Measurements from ENCODE around the gene GRIN2A. TPM values are rescaled to one million over a fixed set of nuclear protein-coding genes. Genes with fewer than 3 reads are reported as not detected.

Gene GRIN2A
- polyA plus RNA-seq, 2 donors: 0.02 to 0.04 TPM

GRCh38 chr16:10067835-10068234 is 114.4 kb downstream of the GRIN2A start:
- H3K36me3 ChIP-seq (ENCODE audit: control insufficient read depth in 2 of 2, insufficient read depth in 2 of 2, low read length in 1 of 2): no peaks in the 10 kb centered on the region
- H3K4me1 ChIP-seq (ENCODE audit: control insufficient read depth in 2 of 2, insufficient read depth in 2 of 2, low read length in 1 of 2): no peaks in the 10 kb centered on the region
- no peak overlapping the region for H3K27ac ChIP-seq (ENCODE audit: low read depth in 2 of 2, low read length in 1 of 2)
- H3K27me3 ChIP-seq (ENCODE audit: control insufficient read depth in 1 of 2, insufficient read depth in 2 of 2, low read length in 2 of 2): no peaks in the 10 kb centered on the region
- 55 to 78% methylated on average over 2 of the region's 2 CpGs for WGBS, 2 donors
- peaks cover 0 to 2% of the 10 kb centered on the region in 2 donors for H3K9me3 ChIP-seq (ENCODE audit: control insufficient read depth in 2 of 2, insufficient read depth in 1 of 2, low read depth in 1 of 2, low read length in 1 of 2)
- H3K4me3 ChIP-seq (ENCODE audit: low read depth in 1 of 2, low read length in 2 of 2): no peak overlapping the region

- WGBS, 2 donors: 66 to 71% methylated on average over 4 of the region's 4 CpGs
- H3K4me1 ChIP-seq (ENCODE audit: control insufficient read depth in 2 of 2, insufficient read depth in 2 of 2, low read length in 1 of 2): no peaks in the 10 kb centered on the region
These were observed 114.8 kb downstream of the GRIN2A start for GRCh38 chr16:10067406-10067805.

GRCh38 chr16:10065019-10065418 is 117.2 kb downstream of the GRIN2A start:
- WGBS, 2 donors: 58 to 60% methylated on average over 4 of the region's 4 CpGs
- H3K27me3 ChIP-seq (ENCODE audit: control insufficient read depth in 1 of 2, insufficient read depth in 2 of 2, low read length in 2 of 2): no peaks in the 10 kb centered on the region
- H3K9me3 ChIP-seq (ENCODE audit: control insufficient read depth in 2 of 2, insufficient read depth in 1 of 2, low read depth in 1 of 2, low read length in 1 of 2): peaks cover 0 to 2% of the 10 kb centered on the region in 2 donors
- no peak overlapping the region for H3K4me3 ChIP-seq (ENCODE audit: low read depth in 1 of 2, low read length in 2 of 2)
- no peaks in the 10 kb centered on the region for H3K36me3 ChIP-seq (ENCODE audit: control insufficient read depth in 2 of 2, insufficient read depth in 2 of 2, low read length in 1 of 2)
- no peak overlapping the region for H3K27ac ChIP-seq (ENCODE audit: low read depth in 2 of 2, low read length in 1 of 2)
- no peaks in the 10 kb centered on the region for H3K4me1 ChIP-seq (ENCODE audit: control insufficient read depth in 2 of 2, insufficient read depth in 2 of 2, low read length in 1 of 2)

More at GRCh38 chr16:10067406-10067805, 114.8 kb downstream of the GRIN2A start:
- H3K9me3 ChIP-seq (ENCODE audit: control insufficient read depth in 2 of 2, insufficient read depth in 1 of 2, low read depth in 1 of 2, low read length in 1 of 2): peaks cover 0 to 2% of the 10 kb centered on the region in 2 donors
- H3K36me3 ChIP-seq (ENCODE audit: control insufficient read depth in 2 of 2, insufficient read depth in 2 of 2, low read length in 1 of 2): no peaks in the 10 kb centered on the region
- H3K27me3 ChIP-seq (ENCODE audit: control insufficient read depth in 1 of 2, insufficient read depth in 2 of 2, low read length in 2 of 2): no peaks in the 10 kb centered on the region
- no peak overlapping the region for H3K27ac ChIP-seq (ENCODE audit: low read depth in 2 of 2, low read length in 1 of 2)
- H3K4me3 ChIP-seq (ENCODE audit: low read depth in 1 of 2, low read length in 2 of 2): no peak overlapping the region

GRCh38 chr16:10048850-10049249 is 133.4 kb downstream of the GRIN2A start:
- H3K36me3 ChIP-seq (ENCODE audit: control insufficient read depth in 2 of 2, insufficient read depth in 2 of 2, low read length in 1 of 2): no peaks in the 10 kb centered on the region
- no peaks in the 10 kb centered on the region for H3K9me3 ChIP-seq (ENCODE audit: control insufficient read depth in 2 of 2, insufficient read depth in 1 of 2, low read depth in 1 of 2, low read length in 1 of 2)
- no peak overlapping the region for H3K4me3 ChIP-seq (ENCODE audit: low read depth in 1 of 2, low read length in 2 of 2)
- H3K4me1 ChIP-seq (ENCODE audit: control insufficient read depth in 2 of 2, insufficient read depth in 2 of 2, low read length in 1 of 2): no peaks in the 10 kb centered on the region
- 42 to 64% methylated on average over 4 of the region's 4 CpGs for WGBS, 2 donors
- no peak overlapping the region for H3K27ac ChIP-seq (ENCODE audit: low read depth in 2 of 2, low read length in 1 of 2)
- peaks cover 0 to 3% of the 10 kb centered on the region in 2 donors for H3K27me3 ChIP-seq (ENCODE audit: control insufficient read depth in 1 of 2, insufficient read depth in 2 of 2, low read length in 2 of 2)

GRCh38 chr16:10045947-10046346 is 136.3 kb downstream of the GRIN2A start:
- Histone ChIP-seq H3K36me3 (ENCODE audit: control insufficient read depth in 2 of 2, insufficient read depth in 2 of 2, low read length in 1 of 2) (no peaks in the 10 kb centered on the region), H3K27ac (ENCODE audit: low read depth in 2 of 2, low read length in 1 of 2) (no peak overlapping the region), H3K27me3 (ENCODE audit: control insufficient read depth in 1 of 2, insufficient read depth in 2 of 2, low read length in 2 of 2) (no peaks in the 10 kb centered on the region), H3K4me3 (ENCODE audit: low read depth in 1 of 2, low read length in 2 of 2) (no peak overlapping the region), H3K9me3 (ENCODE audit: control insufficient read depth in 2 of 2, insufficient read depth in 1 of 2, low read depth in 1 of 2, low read length in 1 of 2) (no peaks in the 10 kb centered on the region), H3K4me1 (ENCODE audit: control insufficient read depth in 2 of 2, insufficient read depth in 2 of 2, low read length in 1 of 2) (no peaks in the 10 kb centered on the region)
- 86 to 90% methylated on average over 4 of the region's 4 CpGs for WGBS, 2 donors

- Histone ChIP-seq H3K36me3 (ENCODE audit: control insufficient read depth in 2 of 2, insufficient read depth in 2 of 2, low read length in 1 of 2) (no peaks in the 10 kb centered on the region), H3K4me3 (ENCODE audit: low read depth in 1 of 2, low read length in 2 of 2) (no peak overlapping the region), H3K4me1 (ENCODE audit: control insufficient read depth in 2 of 2, insufficient read depth in 2 of 2, low read length in 1 of 2) (peaks cover 0 to under 1% of the 10 kb centered on the region in 2 donors), H3K9me3 (ENCODE audit: control insufficient read depth in 2 of 2, insufficient read depth in 1 of 2, low read depth in 1 of 2, low read length in 1 of 2) (peaks cover 0 to 3% of the 10 kb centered on the region in 2 donors), H3K27ac (ENCODE audit: low read depth in 2 of 2, low read length in 1 of 2) (no peak overlapping the region), H3K27me3 (ENCODE audit: control insufficient read depth in 1 of 2, insufficient read depth in 2 of 2, low read length in 2 of 2) (no peaks in the 10 kb centered on the region)
- 17 to 24% methylated on average over 5 of the region's 5 CpGs for WGBS, 2 donors
These were observed 136.9 kb downstream of the GRIN2A start for GRCh38 chr16:10045291-10045775.

- WGBS, 2 donors: 59 to 61% methylated on average over 17 of the region's 17 CpGs
- Histone ChIP-seq H3K27ac (ENCODE audit: low read depth in 2 of 2, low read length in 1 of 2) (no peak overlapping the region), H3K9me3 (ENCODE audit: control insufficient read depth in 2 of 2, insufficient read depth in 1 of 2, low read depth in 1 of 2, low read length in 1 of 2) (peaks cover 0 to 6% of the 10 kb centered on the region in 2 donors), H3K4me3 (ENCODE audit: low read depth in 1 of 2, low read length in 2 of 2) (no peak overlapping the region), H3K36me3 (ENCODE audit: control insufficient read depth in 2 of 2, insufficient read depth in 2 of 2, low read length in 1 of 2) (no peaks in the 10 kb centered on the region), H3K4me1 (ENCODE audit: control insufficient read depth in 2 of 2, insufficient read depth in 2 of 2, low read length in 1 of 2) (peaks cover 0 to 3% of the 10 kb centered on the region in 2 donors), H3K27me3 (ENCODE audit: control insufficient read depth in 1 of 2, insufficient read depth in 2 of 2, low read length in 2 of 2) (no peaks in the 10 kb centered on the region)
These were observed 141.8 kb downstream of the GRIN2A start for GRCh38 chr16:10040136-10041080.

GRCh38 chr16:10039220-10040096 is 142.8 kb downstream of the GRIN2A start:
- H3K36me3 ChIP-seq (ENCODE audit: control insufficient read depth in 2 of 2, insufficient read depth in 2 of 2, low read length in 1 of 2): no peaks in the 10 kb centered on the region
- peaks cover 0 to 3% of the 10 kb centered on the region in 2 donors for H3K4me1 ChIP-seq (ENCODE audit: control insufficient read depth in 2 of 2, insufficient read depth in 2 of 2, low read length in 1 of 2)
- peaks cover 0 to 6% of the 10 kb centered on the region in 2 donors for H3K9me3 ChIP-seq (ENCODE audit: control insufficient read depth in 2 of 2, insufficient read depth in 1 of 2, low read depth in 1 of 2, low read length in 1 of 2)
- H3K27ac ChIP-seq (ENCODE audit: low read depth in 2 of 2, low read length in 1 of 2): no peak overlapping the region
- WGBS, 2 donors: 6 to 7% methylated on average over 25 to 28 of the region's 28 CpGs
- H3K27me3 ChIP-seq (ENCODE audit: control insufficient read depth in 1 of 2, insufficient read depth in 2 of 2, low read length in 2 of 2): no peaks in the 10 kb centered on the region
- no peak overlapping the region for H3K4me3 ChIP-seq (ENCODE audit: low read depth in 1 of 2, low read length in 2 of 2)

- Histone ChIP-seq H3K9me3 (ENCODE audit: control insufficient read depth in 2 of 2, insufficient read depth in 1 of 2, low read depth in 1 of 2, low read length in 1 of 2) (peaks cover 0 to 6% of the 10 kb centered on the region in 2 donors), H3K36me3 (ENCODE audit: control insufficient read depth in 2 of 2, insufficient read depth in 2 of 2, low read length in 1 of 2) (no peaks in the 10 kb centered on the region), H3K27ac (ENCODE audit: low read depth in 2 of 2, low read length in 1 of 2) (no peak overlapping the region), H3K27me3 (ENCODE audit: control insufficient read depth in 1 of 2, insufficient read depth in 2 of 2, low read length in 2 of 2) (no peaks in the 10 kb centered on the region), H3K4me3 (ENCODE audit: low read depth in 1 of 2, low read length in 2 of 2) (no peak overlapping the region), H3K4me1 (ENCODE audit: control insufficient read depth in 2 of 2, insufficient read depth in 2 of 2, low read length in 1 of 2) (peaks cover 0 to 3% of the 10 kb centered on the region in 2 donors)
- WGBS, 2 donors: 85 to 86% methylated on average over 4 of the region's 4 CpGs
These were observed 144.5 kb downstream of the GRIN2A start for GRCh38 chr16:10037751-10038150.

Data from esophagus (tissue), 2 donors.